ENCODE results near the gene NRL. TPM values are rescaled to one million over a fixed set of nuclear protein-coding genes. Genes with fewer than 3 reads are reported as not detected.
"Not testable (repeated sequence)": the region's sequence is repeated elsewhere in the genome, so short reads cannot be mapped to it uniquely, and the experiment has no call there.

NRL gene
- total RNA-seq, 1 donor from 2014 or later = 3.5 TPM

GRCh38 chr14:24054646-24055045 is 60.1 kb downstream of the NRL start:
- DNase-seq (ENCODE audit: low spot score) (no peak), ATAC-seq (no peak)

- no peak for ATAC-seq
- no peak for DNase-seq (ENCODE audit: low spot score)
Observed at GRCh38 chr14:24054324-24054641, 60.5 kb downstream of the NRL start.

GRCh38 chr14:24053548-24054323 is 61.0 kb downstream of the NRL start:
- ATAC-seq (no peak), DNase-seq (ENCODE audit: low spot score) (no peak)

GRCh38 chr14:24052656-24053547 is 61.8 kb downstream of the NRL start:
- DNase-seq (ENCODE audit: low spot score) (no peak), ATAC-seq (no peak)

GRCh38 chr14:24051789-24052655 is 62.7 kb downstream of the NRL start, which contains the start of gene CARMIL3:
CARMIL3 (plus strand) TSS chr14:24052009; CDS start chr14:24052154, 145 bp downstream.
- DNase-seq (ENCODE audit: low spot score) (peak; percentile 70), ATAC-seq (peak; percentile 91)

DNA sequence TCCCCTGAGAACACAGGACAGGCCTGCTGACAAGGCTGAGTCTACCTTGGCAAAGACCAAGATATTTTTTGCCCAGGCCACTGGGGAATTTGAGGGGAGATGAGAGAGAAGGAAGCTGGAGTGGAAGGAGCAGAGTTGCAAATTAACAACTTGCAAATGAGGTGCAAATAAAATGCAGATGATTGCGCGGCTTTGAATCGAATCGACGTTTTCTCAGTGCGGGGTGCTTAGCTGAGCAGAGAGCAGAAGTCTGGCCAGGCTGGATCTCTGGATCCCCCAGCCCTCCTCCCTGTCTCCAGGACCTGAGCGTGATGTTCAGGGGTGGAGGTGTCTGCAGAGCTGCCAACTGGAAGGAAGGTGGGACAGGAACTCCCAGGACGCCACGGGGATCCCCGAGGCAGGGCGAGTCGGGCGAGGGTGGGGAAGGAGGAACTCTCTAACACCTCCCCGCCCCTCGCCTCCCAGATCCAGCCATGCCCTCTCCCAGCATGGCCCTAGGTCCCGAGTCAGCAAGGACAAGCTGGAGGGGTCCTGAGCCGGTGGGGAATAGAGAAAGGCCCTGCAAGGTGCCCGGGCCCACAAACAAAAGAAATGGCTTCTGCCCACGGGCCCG is 63.5 kb downstream of the NRL start:
- ATAC-seq = peak; percentile 13
- DNase-seq (ENCODE audit: low spot score) = no peak

DNA sequence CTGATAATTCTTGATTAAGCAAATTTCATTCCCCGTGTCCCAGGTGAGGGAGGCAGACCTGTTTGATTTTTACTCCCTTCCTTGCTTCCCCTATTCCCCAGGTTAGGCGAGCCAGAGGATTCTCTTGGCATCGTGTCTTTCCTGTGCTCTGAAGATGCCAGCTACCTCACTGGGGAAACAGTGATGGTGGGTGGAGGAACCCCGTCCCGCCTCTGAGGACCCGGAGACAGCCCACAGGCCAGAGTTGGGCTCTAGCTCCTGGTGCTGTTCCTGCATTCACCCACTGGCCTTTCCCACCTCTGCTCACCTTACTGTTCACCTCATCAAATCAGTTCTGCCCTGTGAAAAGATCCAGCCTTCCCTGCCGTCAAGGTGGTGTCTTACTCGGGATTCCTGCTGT is 64.0 kb downstream of the NRL start:
- not testable (repeated sequence) for DNase-seq (ENCODE audit: low spot score); ATAC-seq

GRCh38 chr14:24049002-24049401 is 65.7 kb downstream of the NRL start:
- not testable (repeated sequence) for ATAC-seq; DNase-seq (ENCODE audit: low spot score)

DNA sequence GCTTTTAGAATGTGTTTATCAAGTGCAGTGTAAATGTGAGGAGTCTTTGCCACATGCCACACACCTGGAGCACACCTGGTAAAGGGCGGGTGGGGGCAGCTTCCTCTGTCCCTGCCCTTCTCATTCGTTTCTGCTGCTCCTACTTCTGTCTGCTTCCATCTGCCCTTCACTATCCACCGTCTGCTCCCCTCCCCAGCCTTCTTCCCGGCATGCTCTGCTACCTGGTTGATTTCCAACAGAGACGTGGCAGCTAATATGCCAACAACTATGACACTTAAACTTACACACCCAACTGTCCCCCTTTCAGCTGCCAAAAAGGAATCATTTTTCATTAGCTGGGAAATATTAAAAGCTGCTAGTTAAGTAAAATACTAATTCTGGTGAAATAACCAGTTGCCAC is 72.0 kb downstream of the NRL start:
- ATAC-seq = peak; percentile 59
- no peak for DNase-seq (ENCODE audit: low spot score)

- DNase-seq (ENCODE audit: low spot score) (no peak), ATAC-seq (no peak)
Observed at GRCh38 chr14:24040692-24041091, 74.1 kb downstream of the NRL start.

DNA sequence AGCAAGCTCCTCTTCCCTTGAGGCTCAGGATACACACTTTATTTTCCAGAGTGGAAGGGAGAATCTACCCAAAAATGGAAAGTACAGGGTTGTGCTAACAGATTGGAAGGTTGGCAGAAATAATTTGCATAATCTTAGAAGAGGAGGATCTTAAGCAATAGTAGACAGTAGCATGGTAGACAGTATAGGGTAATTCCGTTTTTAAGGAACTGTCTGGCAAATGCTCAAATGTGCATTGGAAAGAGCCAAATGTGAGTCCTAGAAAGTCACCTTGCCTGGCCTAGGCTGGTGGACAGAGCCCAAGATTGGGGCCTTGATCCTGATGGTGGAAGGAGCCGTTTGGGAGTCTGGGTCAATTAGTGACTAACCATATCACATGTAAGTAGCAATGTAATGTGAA is 76.1 kb downstream of the NRL start:
- no peak for ATAC-seq
- DNase-seq (ENCODE audit: low spot score) = no peak

DNA sequence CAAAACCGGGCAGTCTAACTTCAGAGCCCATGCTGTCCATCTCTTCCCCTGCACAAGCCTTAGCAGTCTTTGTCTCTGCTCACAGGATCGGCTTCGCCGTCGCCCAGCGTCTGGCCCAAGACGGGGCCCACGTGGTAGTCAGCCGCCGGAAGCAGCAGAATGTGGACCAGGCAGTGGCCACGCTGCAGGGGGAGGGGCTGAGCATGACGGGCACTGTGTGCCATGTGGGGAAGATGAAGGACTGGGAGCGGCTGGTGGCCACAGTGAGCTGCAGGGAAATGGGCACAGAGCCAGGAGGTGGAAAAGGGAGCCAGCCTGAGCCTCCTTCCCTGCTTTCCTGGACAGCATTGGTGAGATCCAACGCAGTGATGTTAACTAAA is 77.1 kb downstream of the NRL start:
- ATAC-seq (no peak), DNase-seq (ENCODE audit: low spot score) (no peak)

- not testable (repeated sequence) for DNase-seq (ENCODE audit: low spot score); ATAC-seq
Observed at GRCh38 chr14:24036963-24037657, 77.6 kb downstream of the NRL start.

DNA sequence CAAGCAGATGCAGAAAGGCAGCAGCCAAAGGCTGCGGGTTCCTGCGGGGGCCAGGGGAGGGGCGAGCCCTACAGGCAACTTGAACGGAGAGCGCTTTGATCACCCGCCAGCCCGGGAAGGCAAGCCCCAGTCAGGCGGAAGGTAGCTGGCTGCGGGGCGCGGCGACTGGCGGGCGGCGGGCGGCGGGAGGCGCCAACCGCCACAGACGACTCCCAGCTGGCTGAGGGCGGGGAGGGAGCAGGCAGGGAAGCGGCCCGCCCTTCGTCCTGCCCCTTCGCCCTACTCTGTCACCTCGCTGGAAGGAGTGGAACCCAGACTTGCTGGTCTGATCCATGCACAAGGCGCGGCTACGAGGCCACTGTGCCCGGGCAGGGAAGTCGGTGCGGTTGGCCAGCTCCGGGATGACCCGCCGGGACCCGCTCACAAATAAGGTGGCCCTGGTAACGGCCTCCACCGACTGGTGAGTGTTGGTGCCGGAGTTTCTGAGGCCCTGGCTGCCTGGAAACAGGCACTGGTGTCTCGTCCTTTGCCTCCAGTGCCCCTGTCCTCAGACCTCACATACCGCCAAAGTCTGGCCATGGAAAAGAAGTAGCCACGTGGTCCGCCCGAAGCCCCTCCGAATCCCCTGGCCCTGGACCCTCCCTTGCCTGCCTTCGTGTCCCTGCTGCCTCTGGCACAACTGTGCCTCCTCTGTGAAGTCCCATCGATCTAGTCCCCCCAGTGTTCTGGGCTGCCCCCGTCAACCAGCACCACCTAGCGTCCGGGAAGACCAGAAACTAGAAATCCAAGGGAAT is 78.4 kb downstream of the NRL start:
- ATAC-seq (peak; percentile 91), DNase-seq (ENCODE audit: low spot score) (peak; percentile 93)

DNA sequence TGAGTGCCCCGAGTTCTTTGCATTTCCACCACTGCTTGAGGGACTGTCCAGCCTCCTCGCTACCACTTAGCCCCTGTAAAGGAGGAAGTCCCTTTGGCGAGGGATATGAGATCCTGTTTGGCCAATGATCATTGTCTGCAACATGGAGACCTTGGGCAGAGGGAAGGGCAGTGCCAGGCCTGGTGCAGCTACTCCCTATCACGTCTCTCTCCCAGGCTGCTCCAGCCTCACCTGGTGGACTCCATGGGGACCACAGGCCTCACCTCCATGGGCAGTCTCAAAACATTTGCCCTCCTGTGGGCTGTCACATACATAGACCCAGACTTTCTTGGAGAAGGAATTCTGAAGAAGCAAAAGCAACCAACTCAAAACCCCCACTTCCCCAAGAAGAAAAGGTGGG is 79.0 kb downstream of the NRL start:
- DNase-seq (ENCODE audit: low spot score) = not testable (repeated sequence)
- ATAC-seq = peak; percentile 13

DNA sequence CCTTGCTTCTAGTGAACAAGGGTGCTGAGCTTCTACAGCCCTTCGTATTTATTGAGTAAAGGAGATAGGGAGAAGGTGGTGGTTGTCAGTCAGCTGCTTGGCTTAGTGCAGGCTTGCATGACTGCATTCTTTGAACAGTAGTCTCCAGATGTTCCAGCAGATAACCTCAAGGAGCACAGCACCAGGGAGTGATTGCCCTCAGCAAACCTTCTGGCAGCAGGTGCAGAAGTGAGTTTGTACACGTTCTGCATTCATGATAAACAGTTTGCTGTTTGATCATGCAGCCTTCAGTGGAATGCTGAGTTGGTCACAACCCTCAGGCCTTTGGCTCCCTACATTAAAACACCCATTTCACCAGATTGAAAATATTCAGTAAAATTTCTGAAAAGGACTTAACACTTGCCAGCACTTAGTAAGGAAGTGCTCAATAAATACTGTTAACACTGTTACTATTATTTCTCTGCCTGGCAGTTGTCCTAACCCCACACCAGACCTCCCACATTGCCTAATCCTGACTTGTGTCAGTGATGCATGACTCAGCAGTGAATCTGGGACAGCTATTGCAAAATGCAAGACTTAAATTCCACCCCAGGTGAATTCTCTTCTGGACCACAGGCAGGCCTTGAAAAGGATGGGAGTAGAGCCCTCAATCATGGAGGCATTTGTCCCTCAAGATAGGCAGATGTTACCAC is 81.9 kb downstream of the NRL start:
- ATAC-seq (peak; percentile 45), DNase-seq (ENCODE audit: low spot score) (peak; percentile 78)

GRCh38 chr14:24031331-24031730 is 83.4 kb downstream of the NRL start:
- not testable (repeated sequence) for ATAC-seq; DNase-seq (ENCODE audit: low spot score)

GRCh38 chr14:24029687-24030086 is 85.1 kb downstream of the NRL start:
- not testable (repeated sequence) for ATAC-seq; DNase-seq (ENCODE audit: low spot score)

All from left lobe of liver (tissue), 2 donors.